WTC11 (cell line): ENCODE results near the gene MRGPRF. TPM values are rescaled to one million over a fixed set of nuclear protein-coding genes. Genes with fewer than 3 reads are reported as not detected.
A peak's percentile ranks its signal among the peaks of the same experiment; 100 is the strongest.

Source experiments
- ATAC-seq: fragments of 200-7000 bp; cut with Tn5 transposase; 2 replicates; pipeline ENCODE4 v1.10.0; 2021; ENCODE audit warnings: mild to moderate bottlenecking, moderate library complexity
- CTCF ChIA-PET: fragments of 300-600 bp; sonication (Branson Sonifier 250); formaldehyde crosslinking; loops from one replicate; lab custom pipeline; 2021; ENCODE audit warnings: antibody characterized with exemption; lab: Charles Lee
- POLR2A ChIA-PET: fragments of 350-600 bp; sonication (Branson Sonifier 250); formaldehyde crosslinking; loops from one replicate; lab custom pipeline; 2021; ENCODE audit warnings: antibody characterized with exemption; lab: Charles Lee
- DNase-seq: peaks from one replicate; pipeline ENCODE4 v3.0.0; 2021; ENCODE audit warnings: low spot score
- H3K27ac Mint-ChIP-seq: 2 replicates; pipeline ENCODE4 v1.8.0; 2021; ENCODE audit warnings: mixed read lengths
- H3K27me3 Mint-ChIP-seq: 2 replicates; pipeline ENCODE4 v1.8.0; 2021; ENCODE audit warnings: low read depth, mild to moderate bottlenecking, moderate library complexity, mixed read lengths
- H3K36me3 Mint-ChIP-seq: 2 replicates; pipeline ENCODE4 v1.8.0; 2021; ENCODE audit warnings: mixed read lengths
- H3K4me1 Mint-ChIP-seq: 2 replicates; pipeline ENCODE4 v1.8.0; 2022; ENCODE audit warnings: mixed read lengths
- H3K4me3 Mint-ChIP-seq: 2 replicates; pipeline ENCODE4 v1.8.0; 2021; ENCODE audit warnings: mild to moderate bottlenecking, moderate library complexity, mixed read lengths
- H3K9me3 Mint-ChIP-seq: 2 replicates; pipeline ENCODE4 v1.8.0; 2021; ENCODE audit warnings: mixed read lengths
- AR ChIP-seq: fragments of 250-450 bp; sonication (Bioruptor Pico); IDR thresholded peaks from 2 replicates; pipeline ENCODE4 v1.9.0; 2021; ENCODE audit warnings: mild to moderate bottlenecking
- CBFB ChIP-seq: sonication (generic); formaldehyde crosslinking; IDR thresholded peaks from 2 replicates; pipeline ENCODE4 v1.8.1; 2022; ENCODE audit warnings: mild to moderate bottlenecking, low read depth, missing genetic modification reagents
- CREM ChIP-seq: sonication (generic); formaldehyde crosslinking; IDR thresholded peaks from 2 replicates; pipeline ENCODE4 v1.8.1; 2022; ENCODE audit warnings: mild to moderate bottlenecking, missing genetic modification reagents, moderate library complexity
- ESRRA ChIP-seq: sonication (generic); formaldehyde crosslinking; IDR thresholded peaks from 2 replicates; pipeline ENCODE4 v1.8.1; 2022; ENCODE audit warnings: mild to moderate bottlenecking, missing genetic modification reagents, borderline replicate concordance
- NFATC4 ChIP-seq: fragments of 250-450 bp; sonication (Bioruptor Pico); IDR thresholded peaks from 2 replicates; pipeline ENCODE4 v1.9.0; 2021; ENCODE audit warnings: mild to moderate bottlenecking
- NR3C1 ChIP-seq: sonication (generic); formaldehyde crosslinking; conservative IDR thresholded peaks from 2 replicates; pipeline ENCODE4 v1.8.1; 2023; ENCODE audit warnings: low read depth, mild to moderate bottlenecking, missing genetic modification reagents
- RELA ChIP-seq: sonication (generic); formaldehyde crosslinking; IDR thresholded peaks from 2 replicates; pipeline ENCODE4 v1.8.1; 2022; ENCODE audit warnings: missing genetic modification reagents, mild to moderate bottlenecking, borderline replicate concordance
- RORB ChIP-seq: fragments of 250-450 bp; sonication (Bioruptor Pico); IDR thresholded peaks from 2 replicates; pipeline ENCODE4 v1.9.0; 2021; ENCODE audit warnings: mild to moderate bottlenecking
- TCF7 ChIP-seq: sonication (generic); formaldehyde crosslinking; IDR thresholded peaks from 2 replicates; pipeline ENCODE4 v1.8.0; 2022; ENCODE audit warnings: mild to moderate bottlenecking, low read depth, missing genetic modification reagents, moderate library complexity
- TEAD1 ChIP-seq: sonication (generic); formaldehyde crosslinking; IDR thresholded peaks from 2 replicates; pipeline ENCODE4 v1.8.0; 2022; ENCODE audit warnings: mild to moderate bottlenecking, missing genetic modification reagents
- TP53 ChIP-seq: sonication (generic); formaldehyde crosslinking; IDR thresholded peaks from 2 replicates; pipeline ENCODE4 v1.8.1; 2023; ENCODE audit warnings: mild to moderate bottlenecking, missing genetic modification reagents
- ZNF232 ChIP-seq: sonication (generic); formaldehyde crosslinking; IDR thresholded peaks from 2 replicates; pipeline ENCODE4 v1.8.0; 2022; ENCODE audit warnings: mild to moderate bottlenecking, missing genetic modification reagents
- ZNF416 ChIP-seq: fragments of 250-450 bp; sonication (Bioruptor Pico); IDR thresholded peaks from 2 replicates; pipeline ENCODE4 v1.9.0; 2021; ENCODE audit warnings: mild to moderate bottlenecking, inconsistent platforms
- total RNA-seq: library from RNA; stranded (reverse); gene quantifications from 3 replicates; pipeline ENCODE4 v1.2.3, GENCODE V29; 2021
- TF ChIP-seq, protein P1 (sequence below): sonication (generic); formaldehyde crosslinking; IDR thresholded peaks from 2 replicates; pipeline ENCODE4 v1.8.1; 2023; ENCODE audit warnings: mild to moderate bottlenecking, missing genetic modification reagents
- TF ChIP-seq, protein P2 (sequence below): fragments of 250-450 bp; sonication (Bioruptor Pico); IDR thresholded peaks from 2 replicates; pipeline ENCODE4 v1.9.0; 2021; ENCODE audit warnings: mild to moderate bottlenecking, borderline replicate concordance
- TF ChIP-seq, protein P3 (sequence below): sonication (generic); formaldehyde crosslinking; IDR thresholded peaks from 2 replicates; pipeline ENCODE4 v1.8.0; 2022; ENCODE audit warnings: missing genetic modification reagents
- TF ChIP-seq, protein P4 (sequence below): sonication (generic); formaldehyde crosslinking; conservative IDR thresholded peaks from 2 replicates; pipeline ENCODE4 v1.8.1; 2023; ENCODE audit warnings: mild to moderate bottlenecking, low read depth, missing genetic modification reagents, moderate library complexity
- TF ChIP-seq, protein P5 (sequence below): sonication (generic); formaldehyde crosslinking; IDR thresholded peaks from 2 replicates; pipeline ENCODE4 v1.8.1; 2022; ENCODE audit warnings: missing genetic modification reagents, borderline replicate concordance

MRGPRF gene
- total RNA-seq, 1 experiment from 2014 or later = 3.8 TPM

GRCh38 chr11:68962527-68963250, 50.4 kb downstream of the MRGPRF start:
- no peaks in the 10 kb centered on the region for H3K36me3 Mint-ChIP-seq
- POLR2A ChIA-PET = no interaction called here
- H3K4me3 Mint-ChIP-seq = no peak overlapping the region
- no peak overlapping the region for H3K27ac Mint-ChIP-seq
- H3K9me3 Mint-ChIP-seq = peaks cover 19% of the 10 kb centered on the region
- no peak for DNase-seq
- no peak for TF ChIP-seq RORB (CRISPR knock-in tag)
- no peak for TF ChIP-seq NR3C1 (CRISPR knock-in tag)
- TF ChIP-seq NFATC4 (CRISPR knock-in tag) = no peak
- no peak for TF ChIP-seq ZNF416 (CRISPR knock-in tag)
- TF ChIP-seq, protein P1, sequence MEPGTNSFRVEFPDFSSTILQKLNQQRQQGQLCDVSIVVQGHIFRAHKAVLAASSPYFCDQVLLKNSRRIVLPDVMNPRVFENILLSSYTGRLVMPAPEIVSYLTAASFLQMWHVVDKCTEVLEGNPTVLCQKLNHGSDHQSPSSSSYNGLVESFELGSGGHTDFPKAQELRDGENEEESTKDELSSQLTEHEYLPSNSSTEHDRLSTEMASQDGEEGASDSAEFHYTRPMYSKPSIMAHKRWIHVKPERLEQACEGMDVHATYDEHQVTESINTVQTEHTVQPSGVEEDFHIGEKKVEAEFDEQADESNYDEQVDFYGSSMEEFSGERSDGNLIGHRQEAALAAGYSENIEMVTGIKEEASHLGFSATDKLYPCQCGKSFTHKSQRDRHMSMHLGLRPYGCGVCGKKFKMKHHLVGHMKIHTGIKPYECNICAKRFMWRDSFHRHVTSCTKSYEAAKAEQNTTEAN = no peak
- TF ChIP-seq ESRRA (CRISPR knock-in tag) = no peak
- TF ChIP-seq, protein P2, sequence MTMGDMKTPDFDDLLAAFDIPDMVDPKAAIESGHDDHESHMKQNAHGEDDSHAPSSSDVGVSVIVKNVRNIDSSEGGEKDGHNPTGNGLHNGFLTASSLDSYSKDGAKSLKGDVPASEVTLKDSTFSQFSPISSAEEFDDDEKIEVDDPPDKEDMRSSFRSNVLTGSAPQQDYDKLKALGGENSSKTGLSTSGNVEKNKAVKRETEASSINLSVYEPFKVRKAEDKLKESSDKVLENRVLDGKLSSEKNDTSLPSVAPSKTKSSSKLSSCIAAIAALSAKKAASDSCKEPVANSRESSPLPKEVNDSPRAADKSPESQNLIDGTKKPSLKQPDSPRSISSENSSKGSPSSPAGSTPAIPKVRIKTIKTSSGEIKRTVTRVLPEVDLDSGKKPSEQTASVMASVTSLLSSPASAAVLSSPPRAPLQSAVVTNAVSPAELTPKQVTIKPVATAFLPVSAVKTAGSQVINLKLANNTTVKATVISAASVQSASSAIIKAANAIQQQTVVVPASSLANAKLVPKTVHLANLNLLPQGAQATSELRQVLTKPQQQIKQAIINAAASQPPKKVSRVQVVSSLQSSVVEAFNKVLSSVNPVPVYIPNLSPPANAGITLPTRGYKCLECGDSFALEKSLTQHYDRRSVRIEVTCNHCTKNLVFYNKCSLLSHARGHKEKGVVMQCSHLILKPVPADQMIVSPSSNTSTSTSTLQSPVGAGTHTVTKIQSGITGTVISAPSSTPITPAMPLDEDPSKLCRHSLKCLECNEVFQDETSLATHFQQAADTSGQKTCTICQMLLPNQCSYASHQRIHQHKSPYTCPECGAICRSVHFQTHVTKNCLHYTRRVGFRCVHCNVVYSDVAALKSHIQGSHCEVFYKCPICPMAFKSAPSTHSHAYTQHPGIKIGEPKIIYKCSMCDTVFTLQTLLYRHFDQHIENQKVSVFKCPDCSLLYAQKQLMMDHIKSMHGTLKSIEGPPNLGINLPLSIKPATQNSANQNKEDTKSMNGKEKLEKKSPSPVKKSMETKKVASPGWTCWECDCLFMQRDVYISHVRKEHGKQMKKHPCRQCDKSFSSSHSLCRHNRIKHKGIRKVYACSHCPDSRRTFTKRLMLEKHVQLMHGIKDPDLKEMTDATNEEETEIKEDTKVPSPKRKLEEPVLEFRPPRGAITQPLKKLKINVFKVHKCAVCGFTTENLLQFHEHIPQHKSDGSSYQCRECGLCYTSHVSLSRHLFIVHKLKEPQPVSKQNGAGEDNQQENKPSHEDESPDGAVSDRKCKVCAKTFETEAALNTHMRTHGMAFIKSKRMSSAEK (CRISPR knock-in tag) = no peak
- TF ChIP-seq CBFB = no peak
- no peak for TF ChIP-seq TP53
- TF ChIP-seq TCF7 (CRISPR knock-in tag) = no peak
- TF ChIP-seq, protein P3, sequence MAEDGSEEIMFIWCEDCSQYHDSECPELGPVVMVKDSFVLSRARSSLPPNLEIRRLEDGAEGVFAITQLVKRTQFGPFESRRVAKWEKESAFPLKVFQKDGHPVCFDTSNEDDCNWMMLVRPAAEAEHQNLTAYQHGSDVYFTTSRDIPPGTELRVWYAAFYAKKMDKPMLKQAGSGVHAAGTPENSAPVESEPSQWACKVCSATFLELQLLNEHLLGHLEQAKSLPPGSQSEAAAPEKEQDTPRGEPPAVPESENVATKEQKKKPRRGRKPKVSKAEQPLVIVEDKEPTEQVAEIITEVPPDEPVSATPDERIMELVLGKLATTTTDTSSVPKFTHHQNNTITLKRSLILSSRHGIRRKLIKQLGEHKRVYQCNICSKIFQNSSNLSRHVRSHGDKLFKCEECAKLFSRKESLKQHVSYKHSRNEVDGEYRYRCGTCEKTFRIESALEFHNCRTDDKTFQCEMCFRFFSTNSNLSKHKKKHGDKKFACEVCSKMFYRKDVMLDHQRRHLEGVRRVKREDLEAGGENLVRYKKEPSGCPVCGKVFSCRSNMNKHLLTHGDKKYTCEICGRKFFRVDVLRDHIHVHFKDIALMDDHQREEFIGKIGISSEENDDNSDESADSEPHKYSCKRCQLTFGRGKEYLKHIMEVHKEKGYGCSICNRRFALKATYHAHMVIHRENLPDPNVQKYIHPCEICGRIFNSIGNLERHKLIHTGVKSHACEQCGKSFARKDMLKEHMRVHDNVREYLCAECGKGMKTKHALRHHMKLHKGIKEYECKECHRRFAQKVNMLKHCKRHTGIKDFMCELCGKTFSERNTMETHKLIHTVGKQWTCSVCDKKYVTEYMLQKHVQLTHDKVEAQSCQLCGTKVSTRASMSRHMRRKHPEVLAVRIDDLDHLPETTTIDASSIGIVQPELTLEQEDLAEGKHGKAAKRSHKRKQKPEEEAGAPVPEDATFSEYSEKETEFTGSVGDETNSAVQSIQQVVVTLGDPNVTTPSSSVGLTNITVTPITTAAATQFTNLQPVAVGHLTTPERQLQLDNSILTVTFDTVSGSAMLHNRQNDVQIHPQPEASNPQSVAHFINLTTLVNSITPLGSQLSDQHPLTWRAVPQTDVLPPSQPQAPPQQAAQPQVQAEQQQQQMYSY (CRISPR knock-in tag) = no peak
- no peak for TF ChIP-seq CREM
- TF ChIP-seq, all 79 proteins: peak for 0
- H3K4me1 Mint-ChIP-seq = peaks cover 3% of the 10 kb centered on the region; the same call in 1 of the 2 replicates
- ATAC-seq = 0 out of 2 replicates have a peak, but pooled peaks have one; percentile 20
- CTCF ChIA-PET = interaction anchor here (0.7 to 1.5 kb wide), 4 partner anchors 12 to 82 kb away, joined by 3 to 4 read pairs (median 4); no protein-coding TSS in a partner anchor
- no peaks in the 10 kb centered on the region for H3K27me3 Mint-ChIP-seq

DNA sequence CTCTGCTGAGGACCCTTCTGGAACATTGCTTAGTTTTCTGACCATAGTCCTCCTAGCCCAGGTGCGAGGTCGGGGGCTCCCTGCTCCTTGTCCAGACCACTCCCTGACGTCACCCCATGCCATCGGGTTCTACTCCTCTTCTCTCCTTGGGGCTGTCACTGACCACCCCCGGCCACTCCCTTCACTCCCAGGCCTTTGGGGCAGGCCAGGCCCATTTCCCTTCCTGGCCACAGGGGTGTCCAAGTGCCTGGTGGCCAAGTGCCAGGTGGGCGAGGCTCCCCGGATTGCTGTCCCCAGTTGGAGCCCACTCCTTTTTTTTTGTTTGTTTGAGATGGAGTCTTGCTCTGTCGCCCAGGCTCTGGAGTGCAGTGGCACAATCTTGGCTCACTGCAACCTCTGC, 51.8 kb downstream of the MRGPRF start:
- Mint-ChIP-seq H3K36me3 (no peaks in the 10 kb centered on the region), H3K27me3 (no peaks in the 10 kb centered on the region), H3K27ac (no peak overlapping the region), H3K4me3 (no peak overlapping the region), H3K4me1 (no peaks in the 10 kb centered on the region), H3K9me3 (peaks cover 14% of the 10 kb centered on the region)
- ChIA-PET POLR2A (no interaction called here), CTCF (interaction anchor here (1.1 kb wide), 1 partner anchor 11 kb away, joined by 3 read pairs; no protein-coding TSS in a partner anchor)
- ATAC-seq (no peak), DNase-seq (no peak)
- TF ChIP-seq, protein P4, sequence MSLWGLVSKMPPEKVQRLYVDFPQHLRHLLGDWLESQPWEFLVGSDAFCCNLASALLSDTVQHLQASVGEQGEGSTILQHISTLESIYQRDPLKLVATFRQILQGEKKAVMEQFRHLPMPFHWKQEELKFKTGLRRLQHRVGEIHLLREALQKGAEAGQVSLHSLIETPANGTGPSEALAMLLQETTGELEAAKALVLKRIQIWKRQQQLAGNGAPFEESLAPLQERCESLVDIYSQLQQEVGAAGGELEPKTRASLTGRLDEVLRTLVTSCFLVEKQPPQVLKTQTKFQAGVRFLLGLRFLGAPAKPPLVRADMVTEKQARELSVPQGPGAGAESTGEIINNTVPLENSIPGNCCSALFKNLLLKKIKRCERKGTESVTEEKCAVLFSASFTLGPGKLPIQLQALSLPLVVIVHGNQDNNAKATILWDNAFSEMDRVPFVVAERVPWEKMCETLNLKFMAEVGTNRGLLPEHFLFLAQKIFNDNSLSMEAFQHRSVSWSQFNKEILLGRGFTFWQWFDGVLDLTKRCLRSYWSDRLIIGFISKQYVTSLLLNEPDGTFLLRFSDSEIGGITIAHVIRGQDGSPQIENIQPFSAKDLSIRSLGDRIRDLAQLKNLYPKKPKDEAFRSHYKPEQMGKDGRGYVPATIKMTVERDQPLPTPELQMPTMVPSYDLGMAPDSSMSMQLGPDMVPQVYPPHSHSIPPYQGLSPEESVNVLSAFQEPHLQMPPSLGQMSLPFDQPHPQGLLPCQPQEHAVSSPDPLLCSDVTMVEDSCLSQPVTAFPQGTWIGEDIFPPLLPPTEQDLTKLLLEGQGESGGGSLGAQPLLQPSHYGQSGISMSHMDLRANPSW (CRISPR knock-in tag) = no peak
- no peak for TF ChIP-seq TEAD1
- no peak for TF ChIP-seq RELA (CRISPR knock-in tag)
- TF ChIP-seq, protein P5, sequence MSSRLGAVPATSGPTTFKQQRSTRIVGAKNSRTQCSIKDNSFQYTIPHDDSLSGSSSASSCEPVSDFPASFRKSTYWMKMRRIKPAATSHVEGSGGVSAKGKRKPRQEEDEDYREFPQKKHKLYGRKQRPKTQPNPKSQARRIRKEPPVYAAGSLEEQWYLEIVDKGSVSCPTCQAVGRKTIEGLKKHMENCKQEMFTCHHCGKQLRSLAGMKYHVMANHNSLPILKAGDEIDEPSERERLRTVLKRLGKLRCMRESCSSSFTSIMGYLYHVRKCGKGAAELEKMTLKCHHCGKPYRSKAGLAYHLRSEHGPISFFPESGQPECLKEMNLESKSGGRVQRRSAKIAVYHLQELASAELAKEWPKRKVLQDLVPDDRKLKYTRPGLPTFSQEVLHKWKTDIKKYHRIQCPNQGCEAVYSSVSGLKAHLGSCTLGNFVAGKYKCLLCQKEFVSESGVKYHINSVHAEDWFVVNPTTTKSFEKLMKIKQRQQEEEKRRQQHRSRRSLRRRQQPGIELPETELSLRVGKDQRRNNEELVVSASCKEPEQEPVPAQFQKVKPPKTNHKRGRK = no peak
- no peak for TF ChIP-seq AR (CRISPR knock-in tag)
- no peak for TF ChIP-seq ZNF232
